GM18873 (cell line): ENCODE data around the gene AURKA.

Experiments
- ATAC-seq: cut with Tn5 transposase; IDR thresholded peaks from one replicate; pipeline ENCODE4 v1.9.1; 2021; ENCODE audit warnings: mild to moderate bottlenecking, moderate library complexity, moderate number of reproducible peaks; ENCODE audit not compliant: unreplicated experiment, low FRiP score

The AURKA gene

GRCh38 chr20:56392132-56392880 is at the start of gene AURKA, which contains the start of gene CSTF1:
TSS of gene AURKA (minus strand) at chr20:56392215. CDS start at chr20:56388197, 4,018 bp downstream.
TSS of gene CSTF1 (plus strand) at chr20:56392645. CDS start at chr20:56395553, 2,908 bp downstream.
- peak; percentile 92 for ATAC-seq

DNA sequence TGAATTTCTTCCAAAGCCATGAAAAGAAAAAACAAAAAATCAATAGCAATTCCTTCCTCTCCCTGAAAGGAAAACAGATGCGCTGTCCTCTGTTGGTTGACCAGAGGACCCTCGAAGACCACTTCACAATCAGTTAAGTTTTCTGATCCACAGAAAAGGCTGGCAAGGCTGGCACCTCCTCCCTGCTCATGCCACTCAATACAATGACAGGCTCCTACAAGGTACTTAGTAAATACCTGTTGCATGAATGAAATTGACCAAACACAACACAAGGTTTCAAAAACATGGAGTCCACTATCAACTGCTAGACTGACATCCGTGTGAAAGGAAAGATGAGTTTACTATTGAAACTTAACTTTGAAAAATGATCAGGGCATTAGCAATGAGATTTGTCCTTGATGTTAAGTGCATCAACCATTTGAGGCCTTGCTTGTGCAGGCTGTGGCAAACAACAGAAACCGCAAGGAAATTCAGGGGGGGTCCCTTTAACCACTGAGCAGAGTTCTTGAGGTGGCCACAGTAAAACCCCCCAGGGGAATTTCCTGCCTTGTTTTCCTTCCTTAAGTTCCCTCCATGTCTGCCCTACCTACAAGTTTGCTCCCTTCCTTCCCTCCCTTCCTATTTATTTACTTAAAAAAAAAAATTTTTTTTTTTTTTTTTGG is 48.5 kb upstream of the AURKA start:
- ATAC-seq = no peak

- ATAC-seq = no peak
Observed at GRCh38 chr20:56439771-56440291, 47.8 kb upstream of the AURKA start.

- no peak for ATAC-seq
Observed at GRCh38 chr20:56438284-56438683, 46.3 kb upstream of the AURKA start.

GRCh38 chr20:56437196-56437960 is 45.4 kb upstream of the AURKA start:
- ATAC-seq = no peak

DNA sequence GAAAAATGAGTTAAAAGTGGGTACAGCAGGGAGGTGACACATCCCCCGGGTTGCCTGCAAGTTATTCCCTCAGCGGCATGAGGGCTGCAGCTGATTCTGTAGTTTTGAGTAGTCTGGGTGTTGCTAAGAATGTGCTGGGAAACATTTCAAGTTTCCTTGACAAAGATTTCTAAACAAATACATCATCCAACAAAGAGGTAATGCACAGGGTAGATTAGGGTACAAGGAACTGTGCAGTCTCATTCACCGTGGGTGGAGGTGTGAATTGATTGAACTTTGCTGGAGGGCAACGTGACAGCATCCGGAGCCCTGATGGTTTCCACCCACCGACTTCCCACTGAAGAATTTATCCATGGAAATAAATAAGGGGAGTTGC is 41.9 kb upstream of the AURKA start:
- ATAC-seq = no peak

- ATAC-seq = no peak
Observed at GRCh38 chr20:56433221-56433879, 41.3 kb upstream of the AURKA start.

GRCh38 chr20:56431471-56431870 is 39.5 kb upstream of the AURKA start:
- ATAC-seq = no peak

DNA sequence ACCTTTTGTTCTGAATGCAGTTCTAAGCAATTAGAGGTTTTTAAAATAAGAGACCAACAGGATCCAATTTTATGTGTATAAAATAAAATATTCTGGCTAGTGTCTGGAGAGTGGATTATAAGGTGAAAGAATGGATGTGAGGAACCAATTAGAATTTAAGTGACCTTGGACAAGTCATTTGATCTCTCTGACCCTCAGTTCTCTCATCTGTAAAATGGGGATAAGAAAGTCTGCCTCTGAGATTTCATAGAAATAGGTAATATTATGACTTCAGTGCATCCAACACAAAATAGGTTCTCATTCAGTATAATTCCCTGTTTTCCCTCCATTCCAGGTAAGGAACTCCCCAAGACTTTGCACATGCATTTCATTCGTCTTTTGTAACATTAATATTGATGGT is 38.9 kb upstream of the AURKA start:
- ATAC-seq = no peak

GRCh38 chr20:56430461-56430860 is 38.4 kb upstream of the AURKA start:
- no peak for ATAC-seq

- ATAC-seq = no peak
Observed at GRCh38 chr20:56429941-56430340, 37.9 kb upstream of the AURKA start.

GRCh38 chr20:56429502-56429901 is 37.5 kb upstream of the AURKA start:
- no peak for ATAC-seq

GRCh38 chr20:56428881-56429280 is 36.9 kb upstream of the AURKA start:
- no peak for ATAC-seq

DNA sequence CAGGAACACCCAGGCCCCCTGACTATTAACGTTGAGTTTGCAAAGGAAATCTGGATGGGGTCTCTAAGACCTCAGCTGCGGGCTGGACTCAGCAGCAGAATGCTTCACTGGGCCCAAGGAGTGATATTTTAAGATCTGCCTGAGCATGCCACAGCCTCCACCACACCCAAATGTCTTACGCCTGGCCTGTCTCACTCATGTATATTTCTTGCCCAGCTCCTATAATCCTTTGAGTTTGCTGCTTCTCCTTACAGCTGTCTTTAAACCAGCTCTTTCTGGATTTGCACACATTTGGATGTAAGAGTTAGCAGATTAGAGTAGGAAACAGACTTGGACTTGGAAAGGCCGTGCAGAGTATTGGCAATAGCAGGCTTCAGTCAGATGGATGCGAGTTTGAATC is 36.4 kb upstream of the AURKA start:
- no peak for ATAC-seq

- ATAC-seq = no peak
Observed at GRCh38 chr20:56427797-56428196, 35.8 kb upstream of the AURKA start.

- no peak for ATAC-seq
Observed at GRCh38 chr20:56426926-56427325, 34.9 kb upstream of the AURKA start.

DNA sequence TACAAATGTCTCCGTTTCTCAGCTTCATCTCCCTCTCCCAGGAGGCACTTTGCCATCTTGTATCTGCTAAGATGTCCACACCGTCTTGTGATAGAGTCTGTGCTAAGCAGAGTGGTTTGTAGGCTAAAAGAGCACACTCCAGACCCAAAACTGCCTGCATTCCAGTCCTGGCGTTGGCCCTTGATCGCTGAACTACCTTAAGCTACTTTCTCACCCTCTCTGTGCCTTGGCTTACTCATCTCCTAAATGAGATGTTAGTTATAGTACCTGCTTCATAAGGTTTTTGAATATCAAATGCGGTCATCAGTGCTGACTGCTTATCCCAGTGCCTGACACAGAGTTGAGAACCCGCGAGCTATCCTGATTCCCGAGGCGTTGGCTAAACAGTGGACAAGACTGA is 34.0 kb upstream of the AURKA start:
- ATAC-seq = no peak

- ATAC-seq = no peak
Observed at GRCh38 chr20:56424931-56425330, 32.9 kb upstream of the AURKA start.

GRCh38 chr20:56423886-56424285 is 31.9 kb upstream of the AURKA start:
- ATAC-seq = no peak

DNA sequence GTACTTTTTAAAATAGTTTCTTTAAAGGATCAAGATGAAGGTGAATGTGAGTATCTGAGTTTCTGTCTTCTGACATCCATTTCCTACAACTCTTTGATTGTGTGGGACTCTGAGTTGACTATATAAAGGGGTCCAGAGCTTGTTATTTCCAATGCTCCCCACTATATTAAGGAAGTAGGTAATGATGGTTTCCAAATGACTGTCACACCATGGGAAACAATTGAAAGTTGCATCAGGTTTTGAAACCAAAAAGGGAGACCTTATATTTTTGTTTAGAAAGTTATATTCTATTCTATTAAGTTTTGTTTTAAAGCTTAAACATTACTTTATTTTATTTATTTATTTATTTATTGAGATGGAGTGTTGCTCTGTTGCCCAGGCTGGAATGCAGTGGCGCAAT is 31.2 kb upstream of the AURKA start:
- ATAC-seq = no peak

- ATAC-seq = no peak
Observed at GRCh38 chr20:56422824-56423189, 30.8 kb upstream of the AURKA start.
